ENCODE data around the gene HSPB7. TPM values are rescaled to one million over a fixed set of nuclear protein-coding genes. Genes with fewer than 3 reads are reported as not detected.

The HSPB7 gene
- polyA plus RNA-seq, 3 donors, result not detected

- Histone ChIP-seq H3K4me2 (replicated peaks; ENCODE audit: extremely low read depth, low read length, poor library complexity, severe bottlenecking) (no peak overlapping the region), H3K4me3 (replicated peaks in 1 of 3; ENCODE audit: low read depth in 2 of 3, low read length in 3 of 3) (no peak overlapping the region), H3K27ac (ENCODE audit: low read depth in 1 of 2, low read length in 2 of 2) (no peak overlapping the region), H3K27me3 (ENCODE audit: control insufficient read depth in 2 of 2, insufficient read depth in 2 of 2, low read length in 2 of 2) (no peaks in the 10 kb centered on the region), H3K4me1 (ENCODE audit: control insufficient read depth in 1 of 2, insufficient read depth in 2 of 2, low read length in 2 of 2) (peaks cover 13 to 21% of the 10 kb centered on the region in 2 donors), H3K79me2 (ENCODE audit: insufficient read depth, low read length) (no peaks in the 10 kb centered on the region), H3K36me3 (replicated peaks in 1 of 2; ENCODE audit: control insufficient read depth in 1 of 2, insufficient read depth in 2 of 2, low read length in 2 of 2) (no peaks in the 10 kb centered on the region), H3K9ac (ENCODE audit: insufficient read depth, low read length, poor library complexity, severe bottlenecking) (no peak overlapping the region), H3K9me3 (replicated peaks in 1 of 2; ENCODE audit: control insufficient read depth in 1 of 2, insufficient read depth in 1 of 2, low read length in 2 of 2) (no peaks in the 10 kb centered on the region), H2AFZ (ENCODE audit: insufficient read depth, low read depth, low read length, poor library complexity, severe bottlenecking) (no peak overlapping the region), H4K20me1 (ENCODE audit: insufficient read depth, low read length) (no peaks in the 10 kb centered on the region)
- DNase-seq, result no peak
- 93% methylated on average over 6 of the region's 10 CpGs for WGBS (ENCODE audit: insufficient coverage)
- TF ChIP-seq, protein P1, sequence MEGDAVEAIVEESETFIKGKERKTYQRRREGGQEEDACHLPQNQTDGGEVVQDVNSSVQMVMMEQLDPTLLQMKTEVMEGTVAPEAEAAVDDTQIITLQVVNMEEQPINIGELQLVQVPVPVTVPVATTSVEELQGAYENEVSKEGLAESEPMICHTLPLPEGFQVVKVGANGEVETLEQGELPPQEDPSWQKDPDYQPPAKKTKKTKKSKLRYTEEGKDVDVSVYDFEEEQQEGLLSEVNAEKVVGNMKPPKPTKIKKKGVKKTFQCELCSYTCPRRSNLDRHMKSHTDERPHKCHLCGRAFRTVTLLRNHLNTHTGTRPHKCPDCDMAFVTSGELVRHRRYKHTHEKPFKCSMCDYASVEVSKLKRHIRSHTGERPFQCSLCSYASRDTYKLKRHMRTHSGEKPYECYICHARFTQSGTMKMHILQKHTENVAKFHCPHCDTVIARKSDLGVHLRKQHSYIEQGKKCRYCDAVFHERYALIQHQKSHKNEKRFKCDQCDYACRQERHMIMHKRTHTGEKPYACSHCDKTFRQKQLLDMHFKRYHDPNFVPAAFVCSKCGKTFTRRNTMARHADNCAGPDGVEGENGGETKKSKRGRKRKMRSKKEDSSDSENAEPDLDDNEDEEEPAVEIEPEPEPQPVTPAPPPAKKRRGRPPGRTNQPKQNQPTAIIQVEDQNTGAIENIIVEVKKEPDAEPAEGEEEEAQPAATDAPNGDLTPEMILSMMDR (IDR thresholded peaks at IDR 0.05), result no peak
- intact Hi-C loops (cut with micrococcal nuclease), result loop anchor here in 1 of 2 donors (10.0 kb wide), 1 partner anchor 168 kb away; no protein-coding TSS in a partner anchor
- peaks cover 14% of the 10 kb centered on the region for H3K4me1 Mint-ChIP-seq
- no peak overlapping the region for H3K4me3 Mint-ChIP-seq
- H3K27me3 Mint-ChIP-seq (ENCODE audit: low read depth in 3 of 3), result peaks cover 12 to 26% (median 21%) of the 10 kb centered on the region in 3 donors
- H3K27ac Mint-ChIP-seq, result no peak overlapping the region
- no peaks in the 10 kb centered on the region for H3K9me3 Mint-ChIP-seq
- H3K36me3 Mint-ChIP-seq, result no peaks in the 10 kb centered on the region
Observed at GRCh38 chr1:16017076-16017460, 775 bp downstream of the HSPB7 start.

DNA sequence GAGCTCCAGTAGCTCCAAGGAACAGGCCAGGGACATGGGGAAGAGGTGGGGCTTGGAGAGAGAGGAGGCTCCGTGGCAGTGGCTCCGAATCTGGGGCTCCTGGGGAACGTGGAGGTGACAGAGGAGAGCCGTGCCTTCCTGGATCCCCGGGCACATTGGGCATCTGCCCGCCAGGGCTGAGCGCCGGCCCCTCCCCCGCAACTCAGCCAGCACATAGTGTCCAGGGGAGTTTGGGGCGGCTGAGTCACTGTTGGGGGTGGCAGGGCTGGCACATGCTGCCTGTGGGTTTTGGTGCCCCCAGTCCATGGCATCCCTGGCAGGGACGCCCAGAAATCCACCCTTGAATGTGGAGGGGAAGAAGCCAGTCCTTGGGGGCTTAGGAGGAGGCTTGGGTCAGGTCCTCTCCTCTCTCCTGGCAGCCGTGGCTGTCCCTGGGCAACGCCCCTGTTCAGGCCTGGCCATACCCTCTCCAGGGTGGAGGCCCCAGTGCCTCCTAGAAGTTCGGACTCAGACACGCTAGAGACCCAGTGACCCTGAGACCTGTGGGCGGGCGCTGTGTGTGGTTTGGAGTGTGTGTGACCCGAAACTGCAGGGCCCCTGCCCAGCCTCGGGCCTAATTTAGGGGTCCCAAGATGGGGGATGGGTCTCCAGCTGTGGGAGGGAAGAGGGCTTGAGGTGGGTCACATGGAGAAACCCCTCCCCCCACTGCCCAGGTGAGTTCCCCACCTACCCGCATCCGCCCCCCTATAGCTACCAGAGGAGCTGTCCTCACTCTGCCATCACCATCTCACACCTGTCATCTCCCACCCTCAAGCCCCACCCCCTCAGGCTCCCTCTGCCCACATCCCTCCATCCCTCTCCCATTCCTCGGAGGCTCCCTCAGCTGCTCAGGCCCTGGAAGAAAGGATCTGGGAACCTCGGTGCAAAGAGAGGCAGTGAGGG lies 1.6 kb downstream of the HSPB7 start:
- Histone ChIP-seq H3K36me3 (replicated peaks in 1 of 2; ENCODE audit: control insufficient read depth in 1 of 2, insufficient read depth in 2 of 2, low read length in 2 of 2) (no peaks in the 10 kb centered on the region), H3K4me1 (ENCODE audit: control insufficient read depth in 1 of 2, insufficient read depth in 2 of 2, low read length in 2 of 2) (peaks cover 13 to 22% of the 10 kb centered on the region in 2 donors), H3K4me3 (replicated peaks in 1 of 3; ENCODE audit: low read depth in 2 of 3, low read length in 3 of 3) (no peak overlapping the region), H3K9ac (ENCODE audit: insufficient read depth, low read length, poor library complexity, severe bottlenecking) (no peak overlapping the region), H3K9me3 (replicated peaks in 1 of 2; ENCODE audit: control insufficient read depth in 1 of 2, insufficient read depth in 1 of 2, low read length in 2 of 2) (no peaks in the 10 kb centered on the region), H3K79me2 (ENCODE audit: insufficient read depth, low read length) (no peaks in the 10 kb centered on the region), H2AFZ (ENCODE audit: insufficient read depth, low read depth, low read length, poor library complexity, severe bottlenecking) (no peak overlapping the region), H3K4me2 (replicated peaks; ENCODE audit: extremely low read depth, low read length, poor library complexity, severe bottlenecking) (no peak overlapping the region), H3K27me3 (ENCODE audit: control insufficient read depth in 2 of 2, insufficient read depth in 2 of 2, low read length in 2 of 2) (no peaks in the 10 kb centered on the region), H3K27ac (ENCODE audit: low read depth in 1 of 2, low read length in 2 of 2) (no peak overlapping the region), H4K20me1 (ENCODE audit: insufficient read depth, low read length) (no peaks in the 10 kb centered on the region)
- intact Hi-C loops (cut with micrococcal nuclease), result loop anchor here in 1 of 2 donors (10.0 kb wide), 1 partner anchor 169 kb away; no protein-coding TSS in a partner anchor
- H3K4me3 Mint-ChIP-seq, result no peak overlapping the region
- no peaks in the 10 kb centered on the region for H3K36me3 Mint-ChIP-seq
- no peak overlapping the region for H3K27ac Mint-ChIP-seq
- no peak for DNase-seq
- WGBS (ENCODE audit: insufficient coverage), result 84% methylated on average over 9 of the region's 23 CpGs
- H3K27me3 Mint-ChIP-seq (ENCODE audit: low read depth in 3 of 3), result peaks cover 13 to 21% (median 20%) of the 10 kb centered on the region in 3 donors
- TF ChIP-seq, protein P1 (IDR thresholded peaks at IDR 0.05), result no peak
- H3K4me1 Mint-ChIP-seq, result peaks cover 15% of the 10 kb centered on the region
- no peaks in the 10 kb centered on the region for H3K9me3 Mint-ChIP-seq
